PC-9 (cell line): Measurements from ENCODE around the gene NDUFC2.
"Not testable (repeated sequence)": the region's sequence is repeated elsewhere in the genome, so short reads cannot be mapped to it uniquely, and the experiment has no call there.

ENCODE experiments used
- EZH2 ChIP-seq: fragments of 200-600 bp; sonication (generic); IDR thresholded peaks from 2 replicates; pipeline ENCODE4 v1.8.0; 2017; ENCODE audit warnings: antibody characterized with exemption, low read depth
- TF ChIP-seq, protein P1 (sequence below): fragments of 200-600 bp; sonication (generic); conservative IDR thresholded peaks from 2 replicates; pipeline ENCODE4 v1.6.1; 2017; ENCODE audit warnings: mixed run types, antibody characterized with exemption, mild to moderate bottlenecking, moderate library complexity

DNA sequence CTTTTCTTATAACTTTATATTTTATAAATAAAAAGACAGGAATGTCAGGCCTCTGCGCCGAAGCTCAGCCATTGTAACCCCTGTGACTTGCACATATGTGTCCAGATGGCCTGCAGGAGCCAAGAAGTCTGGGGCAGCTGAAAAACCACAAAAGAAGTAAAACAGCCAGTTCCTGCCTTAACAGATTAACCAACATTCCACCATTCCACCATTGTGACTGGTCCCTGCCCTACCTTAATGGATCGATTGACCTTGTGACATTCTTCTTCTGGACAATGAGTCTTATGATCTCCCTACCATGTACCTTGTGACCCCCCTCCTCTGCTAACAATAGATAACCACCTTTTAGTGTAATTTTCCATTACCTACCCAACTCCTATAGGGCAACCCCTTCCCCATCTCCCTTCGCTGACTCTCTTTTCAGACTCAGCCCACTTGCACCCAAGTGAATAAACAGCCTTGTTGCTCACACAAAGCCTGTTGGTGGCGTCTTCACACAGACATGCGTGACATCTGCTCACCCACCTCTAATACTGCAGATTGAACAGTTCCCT, 6.9 kb upstream of the NDUFC2 start:
- TF ChIP-seq, protein P1, sequence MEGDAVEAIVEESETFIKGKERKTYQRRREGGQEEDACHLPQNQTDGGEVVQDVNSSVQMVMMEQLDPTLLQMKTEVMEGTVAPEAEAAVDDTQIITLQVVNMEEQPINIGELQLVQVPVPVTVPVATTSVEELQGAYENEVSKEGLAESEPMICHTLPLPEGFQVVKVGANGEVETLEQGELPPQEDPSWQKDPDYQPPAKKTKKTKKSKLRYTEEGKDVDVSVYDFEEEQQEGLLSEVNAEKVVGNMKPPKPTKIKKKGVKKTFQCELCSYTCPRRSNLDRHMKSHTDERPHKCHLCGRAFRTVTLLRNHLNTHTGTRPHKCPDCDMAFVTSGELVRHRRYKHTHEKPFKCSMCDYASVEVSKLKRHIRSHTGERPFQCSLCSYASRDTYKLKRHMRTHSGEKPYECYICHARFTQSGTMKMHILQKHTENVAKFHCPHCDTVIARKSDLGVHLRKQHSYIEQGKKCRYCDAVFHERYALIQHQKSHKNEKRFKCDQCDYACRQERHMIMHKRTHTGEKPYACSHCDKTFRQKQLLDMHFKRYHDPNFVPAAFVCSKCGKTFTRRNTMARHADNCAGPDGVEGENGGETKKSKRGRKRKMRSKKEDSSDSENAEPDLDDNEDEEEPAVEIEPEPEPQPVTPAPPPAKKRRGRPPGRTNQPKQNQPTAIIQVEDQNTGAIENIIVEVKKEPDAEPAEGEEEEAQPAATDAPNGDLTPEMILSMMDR: not testable (repeated sequence)
- not testable (repeated sequence) for TF ChIP-seq EZH2
